HFF-Myc (cell line): ENCODE measurements around the gene AP4S1.

Experiments used
- DNase-seq: peaks from one replicate; pipeline ENCODE4 v3.0.0-alpha.2; 2011; ENCODE audit warnings: low read depth; ENCODE audit errors: extremely low read depth
- H3K4me3 ChIP-seq: replicated peaks from 2 replicates; pipeline ENCODE4 v1.5.1; 2011; ENCODE audit warnings: low read depth, mild to moderate bottlenecking, control low read depth, low read length
- CTCF ChIP-seq: IDR thresholded peaks from 2 replicates; pipeline ENCODE4 v1.5.1; 2012; ENCODE audit warnings: mild to moderate bottlenecking, low read depth, low read length, control low read depth; ENCODE audit errors: missing control alignments

AP4S1 gene

GRCh38 chr14:31068235-31068634, 42.8 kb downstream of the AP4S1 start:
- TF ChIP-seq CTCF, result no peak
- no peak overlapping the region for H3K4me3 ChIP-seq
- no peak for DNase-seq

GRCh38 chr14:31069343-31069742, 43.9 kb downstream of the AP4S1 start:
- TF ChIP-seq CTCF, result no peak
- no peak for DNase-seq
- no peak overlapping the region for H3K4me3 ChIP-seq

GRCh38 chr14:31070431-31070830, 45.0 kb downstream of the AP4S1 start:
- no peak for DNase-seq
- H3K4me3 ChIP-seq, result no peak overlapping the region
- no peak for TF ChIP-seq CTCF

GRCh38 chr14:31071151-31071550, 45.7 kb downstream of the AP4S1 start:
- no peak for DNase-seq
- no peak for TF ChIP-seq CTCF

GRCh38 chr14:31075144-31075543, 49.7 kb downstream of the AP4S1 start:
- H3K4me3 ChIP-seq, result no peak overlapping the region
- DNase-seq, result no peak
- no peak for TF ChIP-seq CTCF

More at GRCh38 chr14:31071151-31071550, 45.7 kb downstream of the AP4S1 start:
- H3K4me3 ChIP-seq, result no peak overlapping the region

GRCh38 chr14:31078766-31079165, 53.3 kb downstream of the AP4S1 start:
- no peak overlapping the region for H3K4me3 ChIP-seq
- no peak for TF ChIP-seq CTCF
- no peak for DNase-seq

GRCh38 chr14:31080056-31080455, 54.6 kb downstream of the AP4S1 start:
- TF ChIP-seq CTCF, result no peak
- H3K4me3 ChIP-seq, result no peak overlapping the region
- DNase-seq, result peak; percentile 21
